ENCODE results near the gene ANKRD33B. TPM values are rescaled to one million over a fixed set of nuclear protein-coding genes. Genes with fewer than 3 reads are reported as not detected.

ANKRD33B gene
- total and polyA plus RNA-seq, 9 of the 15 experiments (the other 6 are each of a cell fraction or from before 2014, with no cell fraction given) = 0.10 to 1.7 (median 0.40) TPM

DNA sequence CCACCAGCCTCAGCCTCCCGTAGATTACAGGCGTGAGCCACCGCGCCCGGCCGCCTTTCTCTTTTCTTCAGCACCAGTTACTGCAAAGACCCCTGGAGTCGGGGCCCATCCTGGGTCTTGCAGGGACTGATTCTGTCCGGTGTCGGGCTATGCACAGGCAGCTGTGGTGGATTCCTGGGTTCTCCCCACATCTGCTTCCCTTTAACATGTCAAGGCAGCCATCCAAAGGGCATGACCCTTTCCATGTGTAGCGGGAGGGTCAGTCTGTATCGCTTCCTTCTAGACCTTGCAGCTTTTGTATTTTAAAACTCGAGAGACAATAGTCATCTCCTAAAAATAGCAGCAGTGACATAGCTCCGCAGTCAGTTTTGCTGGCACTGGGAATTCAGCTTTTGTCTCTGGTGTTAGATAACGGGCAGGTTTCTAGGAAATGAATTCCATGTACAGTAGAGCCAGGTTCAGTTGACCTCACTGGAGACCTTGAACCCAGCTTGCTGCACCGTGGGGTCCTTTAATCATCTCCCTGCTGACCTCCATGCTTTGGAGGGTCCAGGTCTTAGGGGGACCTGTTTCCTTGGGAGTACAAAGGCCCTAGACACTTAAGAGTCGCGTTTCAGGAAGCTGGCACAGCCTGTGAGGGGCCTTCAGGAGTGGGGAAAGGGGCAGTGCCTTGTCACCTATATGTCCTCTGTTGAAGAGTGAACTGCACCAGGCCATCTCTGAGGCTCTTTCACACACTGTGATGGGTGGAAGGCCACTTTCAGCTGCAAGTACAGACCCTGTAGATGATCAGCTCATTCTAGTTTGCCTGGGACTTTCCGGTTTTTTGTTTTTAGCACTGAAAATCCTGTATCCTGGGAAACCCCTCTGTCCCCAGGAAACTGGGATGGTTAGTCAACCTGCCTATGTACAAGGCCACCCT lies 13.8 kb downstream of the ANKRD33B start (continued):
- no peak for TF ChIP-seq RREB1 (CRISPR knock-in tag; IDR thresholded peaks at IDR 0.05)
- no peak for TF ChIP-seq MCM7 (IDR thresholded peaks at IDR 0.05)
- TF ChIP-seq RBFOX2 (IDR thresholded peaks at IDR 0.05; ENCODE audit: low read depth, low read length) = no peak
- TF ChIP-seq ZNF282 (CRISPR knock-in tag; IDR thresholded peaks at IDR 0.05) = no peak
- TF ChIP-seq ZNF785 (CRISPR knock-in tag; IDR thresholded peaks at IDR 0.05) = no peak
- no peak for TF ChIP-seq RFX7 (CRISPR knock-in tag; IDR thresholded peaks at IDR 0.05)
- no peak for TF ChIP-seq EWSR1 (IDR thresholded peaks at IDR 0.05; ENCODE audit: borderline replicate concordance, low read depth, partially characterized antibody)
- 0 out of 2 replicates have a peak, but pooled peaks have one; percentile 36 for TF ChIP-seq SMARCE1 (IDR thresholded peaks at IDR 0.05)
- TF ChIP-seq ZNF507 (tag; conservative IDR thresholded peaks at IDR 0.05) = no peak
- TF ChIP-seq ZNF408 (CRISPR knock-in tag; IDR thresholded peaks at IDR 0.05; ENCODE audit: low read depth) = no peak
- no peak for TF ChIP-seq PHTF2 (CRISPR knock-in tag; IDR thresholded peaks at IDR 0.05)
- TF ChIP-seq ZNF740 (CRISPR knock-in tag; IDR thresholded peaks at IDR 0.05) = no peak
- TF ChIP-seq ZNF740 (tag; IDR thresholded peaks at IDR 0.05) = no peak
- TF ChIP-seq XRCC3 (IDR thresholded peaks at IDR 0.05) = no peak
- TF ChIP-seq TAF15 (IDR thresholded peaks at IDR 0.05; ENCODE audit: low read depth, low read length) = no peak
- no peak for TF ChIP-seq ZNF197 (CRISPR knock-in tag; IDR thresholded peaks at IDR 0.05; ENCODE audit: low read depth)
- no peak for TF ChIP-seq ZNF134 (CRISPR knock-in tag; conservative IDR thresholded peaks at IDR 0.05)
- TF ChIP-seq, protein P1, sequence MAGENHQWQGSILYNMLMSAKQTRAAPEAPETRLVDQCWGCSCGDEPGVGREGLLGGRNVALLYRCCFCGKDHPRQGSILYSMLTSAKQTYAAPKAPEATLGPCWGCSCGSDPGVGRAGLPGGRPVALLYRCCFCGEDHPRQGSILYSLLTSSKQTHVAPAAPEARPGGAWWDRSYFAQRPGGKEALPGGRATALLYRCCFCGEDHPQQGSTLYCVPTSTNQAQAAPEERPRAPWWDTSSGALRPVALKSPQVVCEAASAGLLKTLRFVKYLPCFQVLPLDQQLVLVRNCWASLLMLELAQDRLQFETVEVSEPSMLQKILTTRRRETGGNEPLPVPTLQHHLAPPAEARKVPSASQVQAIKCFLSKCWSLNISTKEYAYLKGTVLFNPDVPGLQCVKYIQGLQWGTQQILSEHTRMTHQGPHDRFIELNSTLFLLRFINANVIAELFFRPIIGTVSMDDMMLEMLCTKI (IDR thresholded peaks at IDR 0.05; ENCODE audit: partially characterized antibody) = no peak
- TF ChIP-seq CREBBP (IDR thresholded peaks at IDR 0.05; ENCODE audit: low read depth, low read length) = no peak
- no peak for TF ChIP-seq ZNF655 (CRISPR knock-in tag; IDR thresholded peaks at IDR 0.05)

All from K562 (cell line).